ENCODE results near the gene FOSL2. TPM values are rescaled to one million over a fixed set of nuclear protein-coding genes. Genes with fewer than 3 reads are reported as not detected.

The FOSL2 gene
- total and polyA plus RNA-seq, 10 of the 15 experiments (the other 5 are each of a cell fraction or from before 2014, with no cell fraction given), result 0.05 to 1.3 (median 0.34) TPM

DNA sequence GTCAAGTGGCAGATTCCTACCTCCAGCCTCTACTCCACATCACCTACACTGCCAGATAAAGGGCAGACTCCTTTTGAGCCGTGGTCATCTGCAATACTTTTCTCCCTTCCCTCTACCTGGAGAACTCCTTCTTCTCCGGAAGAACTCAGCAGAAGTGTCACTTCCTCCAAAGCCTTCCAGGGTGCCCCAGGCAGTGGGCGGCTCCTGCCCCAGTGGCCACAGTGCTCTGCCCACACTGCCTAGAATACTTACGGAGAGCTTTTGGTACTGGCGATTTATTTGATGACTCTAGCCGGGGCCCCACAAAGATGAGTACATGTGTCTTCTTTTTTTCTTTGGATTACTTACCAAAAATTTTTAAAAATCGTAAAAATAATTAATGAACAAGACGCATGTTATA is 39.7 kb downstream of the FOSL2 start (continued):
- TF ChIP-seq HSF1 (IDR thresholded peaks at IDR 0.05; ENCODE audit: low read depth, low read length), result no peak
- TF ChIP-seq NR2C1 (IDR thresholded peaks at IDR 0.05), result no peak
- no peak for TF ChIP-seq ZBTB33 (IDR thresholded peaks at IDR 0.05)
- no peak for TF ChIP-seq KAT2A (conservative IDR thresholded peaks at IDR 0.05; ENCODE audit: control insufficient read depth, low read depth, low read length)
- no peak for TF ChIP-seq POU2F2 (IDR thresholded peaks at IDR 0.05; ENCODE audit: borderline replicate concordance, low read depth, low read length)
- TF ChIP-seq SUPT20H (IDR thresholded peaks at IDR 0.05; ENCODE audit: borderline replicate concordance, control insufficient read depth, low read depth, low read length), result no peak

DNA sequence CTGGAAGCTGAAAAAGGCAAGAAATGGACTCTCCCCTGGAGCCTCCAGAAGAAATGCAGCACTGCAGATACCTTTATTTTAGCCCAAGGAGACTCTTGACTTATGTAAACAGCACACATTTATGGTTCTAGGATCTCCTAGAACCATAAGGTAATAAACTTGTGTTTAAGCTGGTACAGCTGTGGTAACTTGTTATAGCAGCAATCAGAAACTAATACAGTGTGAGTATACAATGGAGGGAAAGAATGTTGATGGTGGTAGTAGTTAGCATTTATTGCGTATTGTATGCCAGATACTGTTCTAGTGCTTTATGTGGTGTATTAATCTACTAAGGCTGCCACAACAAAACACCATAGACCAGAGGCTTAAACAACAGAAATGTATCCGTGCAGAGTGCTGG is 40.6 kb downstream of the FOSL2 start:
- ChIA-PET SMC1A (ENCODE audit: uncharacterized antibody, unreplicated experiment) (interaction anchor here (0.6 kb wide), 1 partner anchor 580 kb away, joined by 3 read pairs; no protein-coding TSS in a partner anchor), RAD21 (ENCODE audit: unreplicated experiment) (no interaction called here), POLR2A (no interaction called here), CTCF (no interaction called here)
- no peak overlapping the region for H2AFZ ChIP-seq (ENCODE audit: control insufficient read depth, low read depth, low read length)
- H3K36me3 ChIP-seq (ENCODE audit: control insufficient read depth in 2 of 2, insufficient read depth in 2 of 2, low read length in 1 of 2), result no peaks in the 10 kb centered on the region
- no peak overlapping the region for H3K9ac ChIP-seq (ENCODE audit: control insufficient read depth, insufficient read depth, low read length)
- H3K4me1 ChIP-seq (ENCODE audit: control insufficient read depth, insufficient read depth, low read length), result no peaks in the 10 kb centered on the region
- peaks cover 0 to 2% of the 10 kb centered on the region in 2 experiments; a peak in 3 of 4 replicates for H3K27me3 ChIP-seq (replicated peaks in 1 of 2; ENCODE audit: control insufficient read depth in 2 of 2, insufficient read depth in 2 of 2, low read length in 1 of 2)
- intact Hi-C loops (cut with micrococcal nuclease; ENCODE audit: unreplicated experiment), result no loop called here
- BruUV-seq (replicated peaks), result no TSS peak
- no peak overlapping the region for H3K4me3 ChIP-seq
- H3K4me2 ChIP-seq (ENCODE audit: control insufficient read depth, insufficient read depth), result no peak overlapping the region
- H3K27ac ChIP-seq (ENCODE audit: control insufficient read depth, insufficient read depth), result no peak overlapping the region
- ATAC-seq (no peak), FAIRE-seq (no peak), DNase-seq (ENCODE audit: low read depth, low spot score) (no peak)
- in situ Hi-C loops (cut with MboI), result no loop called here
- H3K9me3 ChIP-seq (replicated peaks; ENCODE audit: control insufficient read depth, insufficient read depth, low read length), result no peaks in the 10 kb centered on the region; the same call in 2 of the 3 replicates
- WGBS (ENCODE audit: insufficient coverage, insufficient replicate concordance, low lambda C conversion rate, missing lambda C conversion rate), result 74% methylated on average over 2 of the region's 2 CpGs
- H3K79me2 ChIP-seq (ENCODE audit: control insufficient read depth, insufficient read depth, low read length), result no peaks in the 10 kb centered on the region
- no peaks in the 10 kb centered on the region for H4K20me1 ChIP-seq (ENCODE audit: control insufficient read depth, insufficient read depth)
- TF ChIP-seq MXI1 (IDR thresholded peaks at IDR 0.05; ENCODE audit: low read depth, low read length) (no peak), NFXL1 (IDR thresholded peaks at IDR 0.05; ENCODE audit: borderline replicate concordance) (no peak), IKZF2 (IDR thresholded peaks at IDR 0.05) (no peak), SUPT20H (IDR thresholded peaks at IDR 0.05; ENCODE audit: borderline replicate concordance, control insufficient read depth, low read depth, low read length) (no peak), HDAC6 (IDR thresholded peaks at IDR 0.05; ENCODE audit: unreplicated experiment) (no peak), NFYA (IDR thresholded peaks at IDR 0.05; ENCODE audit: borderline replicate concordance, low read depth, low read length) (no peak), FOXM1 (IDR thresholded peaks at IDR 0.05; ENCODE audit: low read depth, low read length) (no peak), CBX3 (IDR thresholded peaks at IDR 0.05; ENCODE audit: borderline replicate concordance, low read depth) (no peak), TBL1XR1 (IDR thresholded peaks at IDR 0.05; ENCODE audit: low read depth, low read length) (no peak), MTA3 (IDR thresholded peaks at IDR 0.05; ENCODE audit: borderline replicate concordance, low read length) (no peak), POLR2AphosphoS5 (IDR thresholded peaks at IDR 0.05; ENCODE audit: low read length) (no peak), GATAD2B (conservative IDR thresholded peaks at IDR 0.05; ENCODE audit: low read depth) (no peak), RCOR1 (conservative IDR thresholded peaks at IDR 0.05; ENCODE audit: low read depth, low read length) (no peak)
- TF ChIP-seq, protein P1, sequence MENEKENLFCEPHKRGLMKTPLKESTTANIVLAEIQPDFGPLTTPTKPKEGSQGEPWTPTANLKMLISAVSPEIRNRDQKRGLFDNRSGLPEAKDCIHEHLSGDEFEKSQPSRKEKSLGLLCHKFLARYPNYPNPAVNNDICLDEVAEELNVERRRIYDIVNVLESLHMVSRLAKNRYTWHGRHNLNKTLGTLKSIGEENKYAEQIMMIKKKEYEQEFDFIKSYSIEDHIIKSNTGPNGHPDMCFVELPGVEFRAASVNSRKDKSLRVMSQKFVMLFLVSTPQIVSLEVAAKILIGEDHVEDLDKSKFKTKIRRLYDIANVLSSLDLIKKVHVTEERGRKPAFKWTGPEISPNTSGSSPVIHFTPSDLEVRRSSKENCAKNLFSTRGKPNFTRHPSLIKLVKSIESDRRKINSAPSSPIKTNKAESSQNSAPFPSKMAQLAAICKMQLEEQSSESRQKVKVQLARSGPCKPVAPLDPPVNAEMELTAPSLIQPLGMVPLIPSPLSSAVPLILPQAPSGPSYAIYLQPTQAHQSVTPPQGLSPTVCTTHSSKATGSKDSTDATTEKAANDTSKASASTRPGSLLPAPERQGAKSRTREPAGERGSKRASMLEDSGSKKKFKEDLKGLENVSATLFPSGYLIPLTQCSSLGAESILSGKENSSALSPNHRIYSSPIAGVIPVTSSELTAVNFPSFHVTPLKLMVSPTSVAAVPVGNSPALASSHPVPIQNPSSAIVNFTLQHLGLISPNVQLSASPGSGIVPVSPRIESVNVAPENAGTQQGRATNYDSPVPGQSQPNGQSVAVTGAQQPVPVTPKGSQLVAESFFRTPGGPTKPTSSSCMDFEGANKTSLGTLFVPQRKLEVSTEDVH (IDR thresholded peaks at IDR 0.05; ENCODE audit: low read depth, partially characterized antibody), result no peak

Measured in GM12878 (cell line).